ENCODE results near the gene FCHO1. TPM values are rescaled to one million over a fixed set of nuclear protein-coding genes. Genes with fewer than 3 reads are reported as not detected.

FCHO1 gene
- polyA plus RNA-seq, 1 donor (not counting 4 experiments of a cell fraction or from before 2014, with no cell fraction given) = 0.14 TPM

GRCh38 chr19:17788632-17789031 lies 37.4 kb downstream of the FCHO1 start:
- no peaks in the 10 kb centered on the region for H4K20me1 ChIP-seq (ENCODE audit: control insufficient read depth, extremely low read depth, insufficient read depth, low read length)
- dilution Hi-C loops (cut with MboI; ENCODE audit: extremely low pct_ligation_motif_present, low sequenced_read_pairs) = no loop called here
- H3K4me1 ChIP-seq (ENCODE audit: control insufficient read depth, extremely low read depth, insufficient read depth, low read length) = peaks cover 7% of the 10 kb centered on the region
- no peaks in the 10 kb centered on the region for H3K36me3 ChIP-seq (ENCODE audit: control insufficient read depth in 2 of 2, extremely low read depth in 1 of 2, insufficient read depth in 2 of 2, low read length in 2 of 2)
- no peak for DNase-seq (ENCODE audit: low read depth, low spot score)
- H3K27ac ChIP-seq (ENCODE audit: control insufficient read depth, insufficient read depth, low read length) = no peak overlapping the region
- no peak overlapping the region for H2AFZ ChIP-seq (ENCODE audit: control insufficient read depth, low read length)
- TF ChIP-seq EZH2 (IDR thresholded peaks at IDR 0.05; ENCODE audit: low read length) (no peak), CTCF (optimal IDR thresholded peaks at IDR 0.05 in 1 of 3, IDR thresholded peaks at IDR 0.05 in 1 of 3, conservative IDR thresholded peaks at IDR 0.05 in 1 of 3; ENCODE audit: extremely low read depth in 1 of 3, insufficient read depth in 2 of 3, low read length in 3 of 3) (no peak)
- no peaks in the 10 kb centered on the region for H3K9me3 ChIP-seq (ENCODE audit: control insufficient read depth, low read depth, low read length)
- no peak for FAIRE-seq
- H3K4me3 ChIP-seq (ENCODE audit: control insufficient read depth in 2 of 3, extremely low read depth in 1 of 3, insufficient read depth in 2 of 3, low read depth in 1 of 3, low read length in 3 of 3) = no peak overlapping the region
- H3K9ac ChIP-seq (ENCODE audit: control insufficient read depth, extremely low read depth, insufficient read depth, low read length) = no peak overlapping the region
- no peaks in the 10 kb centered on the region for H3K9me1 ChIP-seq (ENCODE audit: control insufficient read depth, extremely low read depth, insufficient read depth, low read length)
- no peak overlapping the region for H3K4me2 ChIP-seq (ENCODE audit: control insufficient read depth, extremely low read depth, insufficient read depth, low read depth, low read length)
- no peaks in the 10 kb centered on the region for H3K27me3 ChIP-seq (ENCODE audit: control insufficient read depth, extremely low read depth, insufficient read depth, low read length)
- H3K79me2 ChIP-seq (ENCODE audit: control insufficient read depth, insufficient read depth, low read length) = no peaks in the 10 kb centered on the region

- H3K9ac ChIP-seq (ENCODE audit: control insufficient read depth, extremely low read depth, insufficient read depth, low read length) = no peak overlapping the region
- no peak for FAIRE-seq
- H3K4me3 ChIP-seq (ENCODE audit: control insufficient read depth in 2 of 3, extremely low read depth in 1 of 3, insufficient read depth in 2 of 3, low read depth in 1 of 3, low read length in 3 of 3) = no peak overlapping the region
- no peaks in the 10 kb centered on the region for H3K9me1 ChIP-seq (ENCODE audit: control insufficient read depth, extremely low read depth, insufficient read depth, low read length)
- no peaks in the 10 kb centered on the region for H4K20me1 ChIP-seq (ENCODE audit: control insufficient read depth, extremely low read depth, insufficient read depth, low read length)
- TF ChIP-seq CTCF (optimal IDR thresholded peaks at IDR 0.05 in 1 of 3, IDR thresholded peaks at IDR 0.05 in 1 of 3, conservative IDR thresholded peaks at IDR 0.05 in 1 of 3; ENCODE audit: extremely low read depth in 1 of 3, insufficient read depth in 2 of 3, low read length in 3 of 3) (no peak), EZH2 (IDR thresholded peaks at IDR 0.05; ENCODE audit: low read length) (no peak)
- dilution Hi-C loops (cut with MboI; ENCODE audit: extremely low pct_ligation_motif_present, low sequenced_read_pairs) = no loop called here
- H3K4me2 ChIP-seq (ENCODE audit: control insufficient read depth, extremely low read depth, insufficient read depth, low read depth, low read length) = no peak overlapping the region
- DNase-seq (ENCODE audit: low read depth, low spot score) = no peak
- no peaks in the 10 kb centered on the region for H3K36me3 ChIP-seq (ENCODE audit: control insufficient read depth in 2 of 2, extremely low read depth in 1 of 2, insufficient read depth in 2 of 2, low read length in 2 of 2)
- no peaks in the 10 kb centered on the region for H3K79me2 ChIP-seq (ENCODE audit: control insufficient read depth, insufficient read depth, low read length)
- H3K4me1 ChIP-seq (ENCODE audit: control insufficient read depth, extremely low read depth, insufficient read depth, low read length) = peaks cover 13% of the 10 kb centered on the region
- no peak overlapping the region for H3K27ac ChIP-seq (ENCODE audit: control insufficient read depth, insufficient read depth, low read length)
- no peaks in the 10 kb centered on the region for H3K27me3 ChIP-seq (ENCODE audit: control insufficient read depth, extremely low read depth, insufficient read depth, low read length)
- no peak overlapping the region for H2AFZ ChIP-seq (ENCODE audit: control insufficient read depth, low read length)
- no peaks in the 10 kb centered on the region for H3K9me3 ChIP-seq (ENCODE audit: control insufficient read depth, low read depth, low read length)
Observed at GRCh38 chr19:17790059-17790780, 38.9 kb downstream of the FCHO1 start.

Measured in keratinocyte (primary cell).